B cell (primary cell): ENCODE results near the gene ZDHHC1. TPM values are rescaled to one million over a fixed set of nuclear protein-coding genes. Genes with fewer than 3 reads are reported as not detected.

ENCODE experiments used
- ATAC-seq: fragments of 200-7000 bp; cut with Tn5 transposase; one replicate; pipeline ENCODE4 v1.10.0; 2021; ENCODE audit warnings: low read depth, mild to moderate bottlenecking, moderate number of reproducible peaks, moderate library complexity
- CTCF ChIA-PET: fragments of 350-600 bp; sonication (Branson Sonifier 250); formaldehyde crosslinking; loops from one replicate; lab custom pipeline; 2021; ENCODE audit warnings: antibody characterized with exemption, inconsistent platforms; lab: Charles Lee
- POLR2A ChIA-PET: fragments of 350-600 bp; sonication (Branson Sonifier 250); formaldehyde crosslinking; loops from one replicate; lab custom pipeline; 2021; ENCODE audit warnings: antibody characterized with exemption; lab: Charles Lee
- DNase-seq: peaks from one replicate; pipeline ENCODE4 v3.0.0; 2013
- H2AFZ ChIP-seq: 2 replicates; pipeline ENCODE4 v1.6.1; 2012; ENCODE audit warnings: mild to moderate bottlenecking, low read depth, low read length; ENCODE audit not compliant: insufficient read depth, poor library complexity, severe bottlenecking
- H3K27ac ChIP-seq, 2 donors: 1 replicate in 1 of 2; 2 replicates in 1 of 2; pipeline ENCODE4 v1.5.1; 2012 to 2013; ENCODE audit warnings: low read length in 2 of 2, mild to moderate bottlenecking in 2 of 2, moderate library complexity in 1 of 2
- H3K27me3 ChIP-seq, 4 experiments: fragments of 200-600 bp in 1 of 4; sonication (generic) in 1 of 4; replicated peaks in 1 of 4; 1 replicate in 2 of 4; 2 replicates in 2 of 4; pipeline versions ENCODE4 v1.6.1 to v1.7.0; 2013 to 2016; ENCODE audit warnings: low read length in 3 of 4, mild to moderate bottlenecking in 2 of 4, mixed read lengths in 1 of 4, moderate library complexity in 1 of 4; ENCODE audit not compliant: insufficient read depth in 4 of 4, control insufficient read depth in 3 of 4; ENCODE audit errors: control extremely low read depth in 1 of 4
- H3K36me3 ChIP-seq, 2 experiments: replicated peaks in 1 of 2; 1 replicate in 1 of 2; 2 replicates in 1 of 2; pipeline versions ENCODE4 v1.6.1 to v1.7.1; 2013; ENCODE audit warnings: low read length in 1 of 2; ENCODE audit not compliant: insufficient read depth in 2 of 2, control insufficient read depth in 1 of 2; ENCODE audit errors: control extremely low read depth in 1 of 2, extremely low read depth in 1 of 2
- H3K4me1 ChIP-seq, 2 donors: fragments of 200-600 bp in 1 of 2; sonication (generic) in 1 of 2; 1 replicate in 1 of 2; 2 replicates in 1 of 2; pipeline versions ENCODE4 v1.5.1 to v1.6.1; 2013 to 2017; ENCODE audit warnings: low read length in 2 of 2; ENCODE audit not compliant: control insufficient read depth in 2 of 2, insufficient read depth in 2 of 2
- H3K4me2 ChIP-seq: replicated peaks from 2 replicates; pipeline ENCODE3; 2012; ENCODE audit warnings: mild to moderate bottlenecking, low read depth, low read length; ENCODE audit not compliant: poor library complexity, severe bottlenecking
- H3K4me3 ChIP-seq, 5 experiments: fragments of 200-600 bp in 1 of 5; sonication (generic) in 1 of 5; 1 replicate in 3 of 5; 2 replicates in 2 of 5; pipeline versions ENCODE4 v1.5.1 to v1.7.0; 2011 to 2016; ENCODE audit warnings: low read length in 4 of 5, mild to moderate bottlenecking in 4 of 5, low read depth in 2 of 5, control low read depth in 1 of 5, moderate library complexity in 1 of 5; ENCODE audit not compliant: insufficient read depth in 1 of 5; ENCODE audit errors: control extremely low read depth in 1 of 5, extremely low read depth in 1 of 5
- H3K79me2 ChIP-seq: fragments of 200-600 bp; sonication (generic); one replicate; pipeline ENCODE4 v1.6.0; 2016; ENCODE audit warnings: low read length; ENCODE audit not compliant: control insufficient read depth, insufficient read depth
- H3K9ac ChIP-seq: fragments of 200-600 bp; sonication (generic); 2 replicates; pipeline ENCODE4 v1.6.1; 2017; ENCODE audit warnings: mild to moderate bottlenecking, low read length, moderate library complexity
- H3K9me3 ChIP-seq, 3 donors: one replicate each; pipeline versions ENCODE4 v1.6.1 to v1.7.1; 2013; ENCODE audit warnings: low read length in 2 of 3; ENCODE audit not compliant: control insufficient read depth in 2 of 3, insufficient read depth in 1 of 3; ENCODE audit errors: control extremely low read depth in 1 of 3
- H4K20me1 ChIP-seq: 2 replicates; pipeline ENCODE4 v1.6.0; 2012; ENCODE audit warnings: mild to moderate bottlenecking, low read length; ENCODE audit not compliant: insufficient read depth, control insufficient read depth, poor library complexity, severe bottlenecking
- H3K27ac Mint-ChIP-seq: one replicate; pipeline ENCODE4 v1.8.0; 2021; ENCODE audit warnings: mixed read lengths
- H3K27me3 Mint-ChIP-seq: one replicate; pipeline ENCODE4 v1.8.0; 2021; ENCODE audit warnings: mixed read lengths
- H3K4me1 Mint-ChIP-seq: one replicate; pipeline ENCODE4 v1.8.0; 2021; ENCODE audit warnings: mixed read lengths
- H3K4me3 Mint-ChIP-seq: one replicate; pipeline ENCODE4 v1.8.0; 2021; ENCODE audit warnings: mixed read lengths
- H3K9me3 Mint-ChIP-seq: one replicate; pipeline ENCODE4 v1.8.0; 2022; ENCODE audit warnings: mixed read lengths; ENCODE audit not compliant: insufficient read depth
- CTCF ChIP-seq: fragments of 200-600 bp; IDR thresholded peaks from one replicate; pipeline ENCODE4 v1.8.0; 2022; ENCODE audit warnings: antibody characterized with exemption, mild to moderate bottlenecking
- EZH2 ChIP-seq: IDR thresholded peaks from 2 replicates; pipeline ENCODE4 v1.6.1; 2012; ENCODE audit warnings: borderline replicate concordance, low read depth, mild to moderate bottlenecking, moderate library complexity, low read length; ENCODE audit not compliant: insufficient read depth, poor library complexity, severe bottlenecking
- WGBS: methylation state at CpG from one replicate; pipeline ENCODE4 v1.1.5; 2013; ENCODE audit warnings: missing lambda C conversion rate; ENCODE audit not compliant: insufficient coverage; 5-methylcytosine and 5-hydroxymethylcytosine counted together
- intact Hi-C: fragments of 100-400 bp; cut with micrococcal nuclease; formaldehyde crosslinking; loops from one replicate; pipeline ENCODE4 v1.10.0; 2022
- polyA plus RNA-seq: library from polyadenylated mRNA; depleted of rRNA; stranded (reverse); fragments of >200 nt; gene quantifications from 2 replicates; pipeline ENCODE4 v1.2.3, GENCODE V29; 2012
- total RNA-seq, 2 donors: library from RNA; stranded (reverse); fragments of 120-200 nt in 1 of 2; gene quantifications; 1 replicate in 1 of 2; 2 replicates in 1 of 2; pipeline versions ENCODE4 v1.2.3 to v1.2.4, GENCODE V29; 2013 to 2022

Gene ZDHHC1
- total and polyA plus RNA-seq, 2 donors (not counting 1 experiment from before 2014, with no cell fraction given), result 0.58 to 2.8 TPM

GRCh38 chr16:67460961-67461360 is 44.7 kb upstream of the ZDHHC1 start:
- peaks cover 27% of the 10 kb centered on the region for H3K4me1 Mint-ChIP-seq
- no peaks in the 10 kb centered on the region for H3K9me3 Mint-ChIP-seq
- H3K27me3 Mint-ChIP-seq, result no peaks in the 10 kb centered on the region
- Histone ChIP-seq H2AFZ (no peak overlapping the region), H3K79me2 (peaks cover 73% of the 10 kb centered on the region), H3K4me1 (peaks cover 3 to 18% of the 10 kb centered on the region in 2 donors), H4K20me1 (peaks cover 100% of the 10 kb centered on the region), H3K27me3 (no peaks in the 10 kb centered on the region), H3K27ac (no peak overlapping the region), H3K4me2 (no peak overlapping the region), H3K9me3 (no peaks in the 10 kb centered on the region), H3K9ac (no peak overlapping the region), H3K4me3 (no peak overlapping the region), H3K36me3 (peaks cover 0 to 62% of the 10 kb centered on the region in 2 experiments)
- ChIA-PET CTCF (interaction anchor here (6.9 kb wide), 1 partner anchor 33 kb away, joined by 81 read pairs; no protein-coding TSS in a partner anchor), POLR2A (no interaction called here)
- H3K4me3 Mint-ChIP-seq, result no peak overlapping the region
- H3K27ac Mint-ChIP-seq, result no peak overlapping the region
- TF ChIP-seq EZH2 (no peak), CTCF (no peak)
- ATAC-seq, result no peak
- intact Hi-C loops, result no loop called here
- DNase-seq, result no peak
- WGBS, result 100% methylated on average over 1 of the region's 2 CpGs

- Histone ChIP-seq H2AFZ (no peak overlapping the region), H3K4me1 (peaks cover 0 to 10% of the 10 kb centered on the region in 2 donors), H3K36me3 (peaks cover 0 to 58% of the 10 kb centered on the region in 2 experiments), H3K4me3 (no peak overlapping the region), H3K79me2 (peaks cover 72% of the 10 kb centered on the region), H3K9me3 (no peaks in the 10 kb centered on the region), H3K27ac (no peak overlapping the region), H3K4me2 (no peak overlapping the region), H4K20me1 (peaks cover 100% of the 10 kb centered on the region), H3K9ac (no peak overlapping the region), H3K27me3 (no peaks in the 10 kb centered on the region)
- Mint-ChIP-seq H3K27ac (no peak overlapping the region), H3K4me1 (peaks cover 19% of the 10 kb centered on the region), H3K9me3 (no peaks in the 10 kb centered on the region), H3K27me3 (no peaks in the 10 kb centered on the region), H3K4me3 (no peak overlapping the region)
- 98% methylated on average over 5 of the region's 5 CpGs for WGBS
- TF ChIP-seq CTCF (no peak), EZH2 (no peak)
- no peak for ATAC-seq
- ChIA-PET CTCF (interaction anchor here (6.9 kb wide), 1 partner anchor 33 kb away, joined by 81 read pairs; no protein-coding TSS in a partner anchor), POLR2A (no interaction called here)
- DNase-seq, result no peak
- intact Hi-C loops, result no loop called here
Measured at GRCh38 chr16:67460168-67460567, 43.9 kb upstream of the ZDHHC1 start.
